ENCODE results near the gene LINGO3. TPM values are rescaled to one million over a fixed set of nuclear protein-coding genes. Genes with fewer than 3 reads are reported as not detected.

LINGO3 gene
- total and polyA plus RNA-seq, 5 donors from 2014 or later, result 0.22 to 5.3 (median 3.5) TPM

GRCh38 chr19:2333027-2333806, 25.3 kb upstream of the LINGO3 start:
- no peak for ATAC-seq (ENCODE audit: low read depth in 2 of 2)
- Histone ChIP-seq H3K36me3 (ENCODE audit: control insufficient read depth, insufficient read depth, low read length) (no peaks in the 10 kb centered on the region), H3K4me1 (ENCODE audit: control insufficient read depth, insufficient read depth, low read length, poor library complexity, severe bottlenecking) (peaks cover 16% of the 10 kb centered on the region), H3K27me3 (ENCODE audit: control insufficient read depth, insufficient read depth, low read length) (no peaks in the 10 kb centered on the region), H3K27ac (ENCODE audit: insufficient read depth, low read length, poor library complexity, severe bottlenecking) (no peak overlapping the region), H3K9me3 (ENCODE audit: control insufficient read depth in 2 of 2, low read length in 2 of 2) (no peaks in the 10 kb centered on the region), H3K4me3 (ENCODE audit: low read depth, low read length) (no peak overlapping the region)
- no peak for DNase-seq
- Mint-ChIP-seq H3K27me3 (no peaks in the 10 kb centered on the region), H3K27ac (peak overlapping the region in 1 of 3 donors; percentile 78), H3K4me3 (peak overlapping the region in 2 of 4 donors; percentile 22 to 60), H3K36me3 (peaks cover 15% of the 10 kb centered on the region), H3K4me1 (peaks cover 4 to 53% (median 26%) of the 10 kb centered on the region in 4 donors), H3K9me3 (peaks cover 0 to 2% (median 0%) of the 10 kb centered on the region in 7 donors)

GRCh38 chr19:2332341-2333026, 24.5 kb upstream of the LINGO3 start:
- Mint-ChIP-seq H3K27ac (peak overlapping the region; percentile 74 to 89 (median 89)), H3K4me1 (peaks cover 8 to 58% (median 31%) of the 10 kb centered on the region in 4 donors), H3K4me3 (peak overlapping the region in 3 of 4 donors; percentile 46 to 82 (median 52)), H3K36me3 (peaks cover 18% of the 10 kb centered on the region), H3K27me3 (no peaks in the 10 kb centered on the region), H3K9me3 (peaks cover 0 to 2% (median 0%) of the 10 kb centered on the region in 7 donors)
- DNase-seq, result peak in 2 of 3 donors; percentile 43 to 64
- peak in 1 of 2 donors; percentile 29 for ATAC-seq (ENCODE audit: low read depth in 2 of 2)
- no peak overlapping the region for H3K27ac ChIP-seq (ENCODE audit: insufficient read depth, low read length, poor library complexity, severe bottlenecking)
- H3K27me3 ChIP-seq (ENCODE audit: control insufficient read depth, insufficient read depth, low read length), result no peaks in the 10 kb centered on the region
- H3K4me3 ChIP-seq (ENCODE audit: low read depth, low read length), result no peak overlapping the region
- H3K9me3 ChIP-seq (ENCODE audit: control insufficient read depth in 2 of 2, low read length in 2 of 2), result no peaks in the 10 kb centered on the region
- no peaks in the 10 kb centered on the region for H3K36me3 ChIP-seq (ENCODE audit: control insufficient read depth, insufficient read depth, low read length)
- peaks cover 20% of the 10 kb centered on the region for H3K4me1 ChIP-seq (ENCODE audit: control insufficient read depth, insufficient read depth, low read length, poor library complexity, severe bottlenecking)

- H3K4me1 ChIP-seq (ENCODE audit: control insufficient read depth, insufficient read depth, low read length, poor library complexity, severe bottlenecking), result peaks cover 28% of the 10 kb centered on the region
- no peak for DNase-seq
- H3K27me3 Mint-ChIP-seq, result no peaks in the 10 kb centered on the region
- H3K27ac Mint-ChIP-seq, result peak overlapping the region; percentile 66 to 89 (median 74)
- no peak for ATAC-seq (ENCODE audit: low read depth in 2 of 2)
- peaks cover 9 to 65% (median 35%) of the 10 kb centered on the region in 4 donors for H3K4me1 Mint-ChIP-seq
- H3K36me3 ChIP-seq (ENCODE audit: control insufficient read depth, insufficient read depth, low read length), result peaks cover 2% of the 10 kb centered on the region
- H3K36me3 Mint-ChIP-seq, result peaks cover 18% of the 10 kb centered on the region
- H3K27ac ChIP-seq (ENCODE audit: insufficient read depth, low read length, poor library complexity, severe bottlenecking), result no peak overlapping the region
- no peaks in the 10 kb centered on the region for H3K9me3 ChIP-seq (ENCODE audit: control insufficient read depth in 2 of 2, low read length in 2 of 2)
- H3K9me3 Mint-ChIP-seq, result peaks cover 0 to 2% (median 0%) of the 10 kb centered on the region in 7 donors
- H3K4me3 Mint-ChIP-seq, result peak overlapping the region; percentile 15 to 82 (median 62)
- no peaks in the 10 kb centered on the region for H3K27me3 ChIP-seq (ENCODE audit: control insufficient read depth, insufficient read depth, low read length)
- no peak overlapping the region for H3K4me3 ChIP-seq (ENCODE audit: low read depth, low read length)
These were observed 23.8 kb upstream of the LINGO3 start for GRCh38 chr19:2331601-2332246.

GRCh38 chr19:2330632-2331284, 22.8 kb upstream of the LINGO3 start:
- peaks cover 28% of the 10 kb centered on the region for H3K4me1 ChIP-seq (ENCODE audit: control insufficient read depth, insufficient read depth, low read length, poor library complexity, severe bottlenecking)
- H3K9me3 ChIP-seq (ENCODE audit: control insufficient read depth in 2 of 2, low read length in 2 of 2), result no peaks in the 10 kb centered on the region
- peaks cover 5 to 67% (median 33%) of the 10 kb centered on the region in 4 donors for H3K4me1 Mint-ChIP-seq
- no peaks in the 10 kb centered on the region for H3K27me3 Mint-ChIP-seq
- H3K27ac Mint-ChIP-seq, result peak overlapping the region; percentile 74 to 89 (median 89)
- DNase-seq (no peak), ATAC-seq (ENCODE audit: low read depth in 2 of 2) (no peak)
- H3K36me3 ChIP-seq (ENCODE audit: control insufficient read depth, insufficient read depth, low read length), result peaks cover 3% of the 10 kb centered on the region
- H3K9me3 Mint-ChIP-seq, result no peaks in the 10 kb centered on the region
- peaks cover 14% of the 10 kb centered on the region for H3K36me3 Mint-ChIP-seq
- H3K4me3 ChIP-seq (ENCODE audit: low read depth, low read length), result no peak overlapping the region
- no peak overlapping the region for H3K27ac ChIP-seq (ENCODE audit: insufficient read depth, low read length, poor library complexity, severe bottlenecking)
- peak overlapping the region; percentile 67 to 92 (median 84) for H3K4me3 Mint-ChIP-seq
- H3K27me3 ChIP-seq (ENCODE audit: control insufficient read depth, insufficient read depth, low read length), result no peaks in the 10 kb centered on the region

- Mint-ChIP-seq H3K9me3 (no peaks in the 10 kb centered on the region), H3K4me3 (peak overlapping the region; percentile 67 to 92 (median 84)), H3K36me3 (peaks cover 14% of the 10 kb centered on the region), H3K27me3 (no peaks in the 10 kb centered on the region), H3K27ac (peak overlapping the region in 2 of 3 donors; percentile 65 to 89), H3K4me1 (peaks cover 5 to 70% (median 33%) of the 10 kb centered on the region in 4 donors)
- DNase-seq (no peak), ATAC-seq (ENCODE audit: low read depth in 2 of 2) (no peak)
- Histone ChIP-seq H3K4me1 (ENCODE audit: control insufficient read depth, insufficient read depth, low read length, poor library complexity, severe bottlenecking) (peaks cover 28% of the 10 kb centered on the region), H3K36me3 (ENCODE audit: control insufficient read depth, insufficient read depth, low read length) (peaks cover 3% of the 10 kb centered on the region), H3K4me3 (ENCODE audit: low read depth, low read length) (no peak overlapping the region), H3K9me3 (ENCODE audit: control insufficient read depth in 2 of 2, low read length in 2 of 2) (no peaks in the 10 kb centered on the region), H3K27me3 (ENCODE audit: control insufficient read depth, insufficient read depth, low read length) (no peaks in the 10 kb centered on the region), H3K27ac (ENCODE audit: insufficient read depth, low read length, poor library complexity, severe bottlenecking) (no peak overlapping the region)
These were observed 22.3 kb upstream of the LINGO3 start for GRCh38 chr19:2330255-2330631.

GRCh38 chr19:2329501-2329916, 21.6 kb upstream of the LINGO3 start:
- Histone ChIP-seq H3K27ac (ENCODE audit: insufficient read depth, low read length, poor library complexity, severe bottlenecking) (no peak overlapping the region), H3K9me3 (ENCODE audit: control insufficient read depth in 2 of 2, low read length in 2 of 2) (no peaks in the 10 kb centered on the region), H3K4me1 (ENCODE audit: control insufficient read depth, insufficient read depth, low read length, poor library complexity, severe bottlenecking) (peaks cover 28% of the 10 kb centered on the region), H3K4me3 (ENCODE audit: low read depth, low read length) (peak overlapping the region; percentile 64), H3K36me3 (ENCODE audit: control insufficient read depth, insufficient read depth, low read length) (peaks cover 6% of the 10 kb centered on the region), H3K27me3 (ENCODE audit: control insufficient read depth, insufficient read depth, low read length) (no peaks in the 10 kb centered on the region)
- Mint-ChIP-seq H3K4me1 (peaks cover 5 to 70% (median 33%) of the 10 kb centered on the region in 4 donors), H3K27me3 (no peaks in the 10 kb centered on the region), H3K36me3 (peaks cover 15% of the 10 kb centered on the region), H3K27ac (peak overlapping the region; percentile 70 to 82 (median 80)), H3K4me3 (peak overlapping the region; percentile 89 to 94 (median 91)), H3K9me3 (no peaks in the 10 kb centered on the region)
- ATAC-seq (ENCODE audit: low read depth in 2 of 2) (no peak), DNase-seq (no peak)

GRCh38 chr19:2329149-2329478, 21.2 kb upstream of the LINGO3 start:
- ATAC-seq (ENCODE audit: low read depth in 2 of 2) (no peak), DNase-seq (no peak)
- Histone ChIP-seq H3K4me1 (ENCODE audit: control insufficient read depth, insufficient read depth, low read length, poor library complexity, severe bottlenecking) (peaks cover 28% of the 10 kb centered on the region), H3K4me3 (ENCODE audit: low read depth, low read length) (peak overlapping the region; percentile 64), H3K9me3 (ENCODE audit: control insufficient read depth in 2 of 2, low read length in 2 of 2) (no peaks in the 10 kb centered on the region), H3K27ac (ENCODE audit: insufficient read depth, low read length, poor library complexity, severe bottlenecking) (peak overlapping the region; percentile 80), H3K36me3 (ENCODE audit: control insufficient read depth, insufficient read depth, low read length) (peaks cover 8% of the 10 kb centered on the region), H3K27me3 (ENCODE audit: control insufficient read depth, insufficient read depth, low read length) (no peaks in the 10 kb centered on the region)
- H3K4me1 Mint-ChIP-seq, result peaks cover 5 to 70% (median 33%) of the 10 kb centered on the region in 4 donors
- peak overlapping the region; percentile 89 to 94 (median 91) for H3K4me3 Mint-ChIP-seq
- peak overlapping the region; percentile 70 to 82 (median 80) for H3K27ac Mint-ChIP-seq
- no peaks in the 10 kb centered on the region for H3K9me3 Mint-ChIP-seq
- H3K27me3 Mint-ChIP-seq, result no peaks in the 10 kb centered on the region
- H3K36me3 Mint-ChIP-seq, result peaks cover 17% of the 10 kb centered on the region

All from CD4-positive, CD25-positive, alpha-beta regulatory T cell (primary cell).